HG02870 (cell line): ENCODE results near the gene CT47A1.
"Not testable (repeated sequence)": the region's sequence is repeated elsewhere in the genome, so short reads cannot be mapped to it uniquely, and the experiment has no call there.

ENCODE experiments used
- ATAC-seq: cut with Tn5 transposase; IDR thresholded peaks from one replicate; pipeline ENCODE4 v1.9.1; 2021; ENCODE audit warnings: mild to moderate bottlenecking, moderate library complexity; ENCODE audit not compliant: unreplicated experiment

The CT47A1 gene

DNA sequence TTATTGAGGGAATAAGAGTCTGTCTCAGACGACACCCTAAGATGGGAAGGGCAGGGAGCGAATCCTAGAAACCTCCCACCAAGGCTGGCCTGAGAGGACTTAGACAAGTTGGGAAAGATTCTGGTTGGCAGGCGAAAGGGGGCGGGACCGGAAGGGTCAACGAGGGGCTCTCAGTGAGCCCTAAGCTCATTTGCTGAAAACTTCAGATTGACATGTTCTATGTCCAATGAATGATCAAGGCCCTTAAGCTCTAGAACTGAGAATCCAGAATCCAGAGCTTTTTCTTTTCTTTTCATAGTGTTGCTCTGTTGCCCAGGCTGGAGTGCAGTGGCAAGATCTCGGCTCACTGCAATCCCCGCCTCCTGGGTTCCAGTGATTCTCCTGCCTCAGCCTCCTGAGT lies at the start of gene CT47A1:
TSS of gene CT47A1 (minus strand) at position 101 of the 400 bp plus-strand sequence. CDS start 231 bp downstream, outside the sequence.
- ATAC-seq: not testable (repeated sequence)

DNA sequence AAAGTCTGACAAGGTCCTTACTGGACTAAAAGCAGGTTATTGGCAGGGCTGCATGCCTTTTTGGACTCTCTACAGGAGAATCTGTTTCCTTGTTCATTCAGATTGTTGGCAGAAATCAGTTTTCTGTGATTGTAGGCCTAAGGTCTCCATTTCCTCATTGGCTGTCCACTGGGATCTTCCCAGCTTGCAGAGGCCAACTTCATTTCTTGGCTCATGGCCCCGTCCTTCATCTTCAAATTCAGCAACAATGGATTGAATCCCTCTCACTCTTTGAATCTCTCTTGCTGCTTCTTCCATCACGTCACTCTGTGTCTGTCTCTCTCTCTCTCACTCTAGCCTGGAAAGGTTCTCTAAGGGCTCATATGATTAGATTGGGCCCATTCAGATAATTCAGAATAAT lies 47.0 kb upstream of the CT47A1 start:
- ATAC-seq: no peak

- ATAC-seq: no peak
Measured at GRCh38 chrX:121030083-121030482, 44.5 kb upstream of the CT47A1 start.

DNA sequence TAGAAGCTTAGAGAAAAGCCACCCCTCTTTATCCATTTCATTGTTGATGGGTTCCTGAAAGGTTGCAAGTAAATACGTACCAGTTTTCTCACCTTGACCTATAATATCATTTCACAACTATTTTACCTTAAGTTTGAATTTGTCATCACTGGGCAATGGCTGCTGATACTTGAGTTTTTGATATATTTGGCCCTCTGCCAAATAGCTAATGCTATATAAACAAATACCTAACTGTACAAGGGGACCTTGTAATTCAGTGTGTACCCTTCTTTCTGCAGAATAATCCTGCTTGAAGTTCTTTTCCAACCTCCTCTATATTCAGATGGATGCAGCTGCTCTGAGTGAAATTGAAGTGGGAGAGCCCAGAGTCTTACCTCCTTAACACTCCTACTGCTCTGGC lies 42.9 kb upstream of the CT47A1 start:
- ATAC-seq: no peak

GRCh38 chrX:121014826-121015225 lies 29.3 kb upstream of the CT47A1 start:
- ATAC-seq: no peak

DNA sequence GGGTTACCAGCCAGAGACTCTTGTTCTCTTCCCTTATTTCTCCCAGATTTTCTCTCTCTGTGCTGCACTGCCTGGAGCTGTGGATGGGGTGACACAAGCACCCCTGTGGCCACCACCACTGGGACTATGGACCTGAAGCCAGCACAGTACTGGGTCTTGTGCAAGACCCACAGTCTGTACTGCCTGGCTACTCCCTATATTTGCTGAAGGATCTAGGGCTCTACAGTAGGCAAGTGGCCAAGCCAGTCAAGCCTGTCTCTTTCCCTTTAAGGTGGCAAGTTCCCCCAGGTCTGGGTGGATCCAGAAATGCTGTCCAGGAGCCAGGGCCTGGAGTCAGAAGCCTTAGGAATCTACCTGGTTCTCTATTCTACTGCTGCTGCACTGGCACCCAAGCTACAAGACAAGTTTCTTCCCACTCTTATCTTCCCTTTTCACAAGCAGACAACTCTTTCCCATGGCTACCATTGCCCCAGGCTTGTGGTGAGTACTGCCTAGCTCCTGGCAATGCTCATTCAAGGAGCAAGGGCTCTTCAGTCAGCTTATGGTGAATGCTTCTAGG lies 28.4 kb upstream of the CT47A1 start:
- ATAC-seq: no peak

- ATAC-seq: no peak
Measured at GRCh38 chrX:121011254-121011653, 25.7 kb upstream of the CT47A1 start.

DNA sequence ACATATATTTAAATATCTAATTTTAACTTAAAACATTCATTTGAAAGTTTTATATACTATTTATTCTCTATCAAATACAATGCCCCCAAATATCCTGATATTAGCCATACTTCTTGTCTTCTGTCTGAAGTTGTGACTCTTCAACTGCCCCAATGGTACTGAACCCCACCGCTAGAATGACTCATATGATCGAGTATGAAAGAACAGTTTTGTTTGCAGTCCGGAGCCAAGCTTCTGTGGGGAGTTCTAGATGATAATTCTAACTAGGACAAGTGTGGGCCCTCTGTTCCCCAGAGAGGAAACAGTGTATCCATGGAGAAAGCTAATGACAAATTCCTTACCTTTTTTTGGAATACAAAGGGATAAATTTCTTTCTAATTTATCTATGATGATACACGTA lies 24.7 kb upstream of the CT47A1 start:
- no peak for ATAC-seq

- no peak for ATAC-seq
Measured at GRCh38 chrX:121009764-121010163, 24.2 kb upstream of the CT47A1 start.

DNA sequence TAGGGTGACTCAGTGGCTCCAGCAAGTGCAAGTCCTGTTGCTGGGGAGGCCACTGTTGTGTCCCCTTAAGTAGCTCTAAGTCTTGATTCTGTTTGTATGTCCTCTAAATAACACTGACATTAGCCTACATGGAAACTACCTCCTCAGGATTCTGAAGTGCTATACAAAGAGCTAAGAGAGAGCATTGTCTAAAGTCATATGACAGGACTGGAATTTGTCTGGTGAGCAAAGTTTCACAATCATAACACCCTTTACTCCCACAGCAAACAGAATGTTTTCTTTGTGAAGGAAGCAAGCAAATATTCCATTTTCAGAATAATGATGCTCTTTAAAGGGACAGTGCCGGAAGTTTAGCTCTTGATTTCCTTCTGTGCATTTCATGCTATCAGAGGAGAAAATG lies 23.4 kb upstream of the CT47A1 start:
- no peak for ATAC-seq

- no peak for ATAC-seq
Measured at GRCh38 chrX:121000589-121000988, 15.0 kb upstream of the CT47A1 start.

- no peak for ATAC-seq
Measured at GRCh38 chrX:120999413-120999812, 13.9 kb upstream of the CT47A1 start.

- ATAC-seq: not testable (repeated sequence)
Measured at GRCh38 chrX:120956500-120956899, 29.1 kb downstream of the CT47A1 start, which contains the start of gene CT47A7. TSS of gene CT47A7 (minus strand) at chrX:120956600. CDS start at chrX:120956345, 255 bp downstream.
